CD8-positive, alpha-beta memory T cell (primary cell): ENCODE measurements around the gene FBH1. TPM values are rescaled to one million over a fixed set of nuclear protein-coding genes. Genes with fewer than 3 reads are reported as not detected.

ENCODE experiments used
- CTCF ChIA-PET: fragments of 350-600 bp; sonication (Branson Sonifier 250); formaldehyde crosslinking; loops from one replicate; lab custom pipeline; 2021; ENCODE audit warnings: antibody characterized with exemption; lab: Charles Lee
- POLR2A ChIA-PET: fragments of 350-600 bp; sonication (Branson Sonifier 250); formaldehyde crosslinking; loops from one replicate; lab custom pipeline; 2021; ENCODE audit warnings: antibody characterized with exemption; lab: Charles Lee
- DNase-seq, 5 donors: peaks; one replicate each; pipeline versions ENCODE4 v3.0.0 to v3.0.0-alpha.2; 2020 to 2022; ENCODE audit warnings: mixed read lengths in 1 of 5
- H3K27ac ChIP-seq: one replicate; pipeline ENCODE4 v1.7.0; 2013; ENCODE audit warnings: low read depth, mild to moderate bottlenecking, low read length, moderate library complexity
- H3K27me3 ChIP-seq: 2 replicates; pipeline ENCODE4 v1.7.0; 2013; ENCODE audit warnings: low read length, mild to moderate bottlenecking; ENCODE audit not compliant: insufficient read depth, poor library complexity, severe bottlenecking
- H3K36me3 ChIP-seq: 2 replicates; pipeline ENCODE4 v1.7.0; 2013; ENCODE audit warnings: mild to moderate bottlenecking, low read length, moderate library complexity; ENCODE audit not compliant: insufficient read depth
- H3K4me1 ChIP-seq: 2 replicates; pipeline ENCODE4 v1.7.0; 2013; ENCODE audit warnings: mild to moderate bottlenecking, low read length, moderate library complexity; ENCODE audit not compliant: insufficient read depth
- H3K4me3 ChIP-seq: 2 replicates; pipeline ENCODE4 v1.7.0; 2013; ENCODE audit warnings: mild to moderate bottlenecking, low read length
- H3K9me3 ChIP-seq: 2 replicates; pipeline ENCODE4 v1.7.0; 2013; ENCODE audit warnings: mild to moderate bottlenecking, low read length
- H3K27ac Mint-ChIP-seq, 8 donors: one replicate each; pipeline ENCODE4 v1.8.0; 2020 to 2021; ENCODE audit warnings: mixed read lengths in 8 of 8, mild to moderate bottlenecking in 6 of 8, inconsistent platforms in 3 of 8, moderate library complexity in 3 of 8
- H3K27me3 Mint-ChIP-seq, 2 donors: one replicate each; pipeline ENCODE4 v1.8.0; 2020 to 2021; ENCODE audit warnings: mixed read lengths in 2 of 2, mild to moderate bottlenecking in 1 of 2, moderate library complexity in 1 of 2
- H3K36me3 Mint-ChIP-seq, 3 donors: one replicate each; pipeline ENCODE4 v1.8.0; 2020 to 2021; ENCODE audit warnings: mixed read lengths in 3 of 3, inconsistent platforms in 1 of 3, mild to moderate bottlenecking in 1 of 3
- H3K4me1 Mint-ChIP-seq, 3 donors: one replicate each; pipeline ENCODE4 v1.8.0; 2020 to 2021; ENCODE audit warnings: mixed read lengths in 3 of 3, inconsistent platforms in 1 of 3, mild to moderate bottlenecking in 1 of 3
- H3K4me3 Mint-ChIP-seq, 7 donors: one replicate each; pipeline ENCODE4 v1.8.0; 2020 to 2021; ENCODE audit warnings: mixed read lengths in 7 of 7, mild to moderate bottlenecking in 6 of 7, moderate library complexity in 4 of 7, inconsistent platforms in 2 of 7
- H3K9me3 Mint-ChIP-seq, 5 donors: one replicate each; pipeline ENCODE4 v1.8.0; 2020 to 2022; ENCODE audit warnings: mixed read lengths in 5 of 5, mild to moderate bottlenecking in 3 of 5, moderate library complexity in 2 of 5, inconsistent platforms in 1 of 5
- polyA plus RNA-seq: library from polyadenylated mRNA; unstranded; fragments of 300-500 nt; fragmentation: Illumina TruSeq; gene quantifications from one replicate; pipeline ENCODE4 v1.2.3, GENCODE V29; 2021
- total RNA-seq, 2 experiments: library from RNA; stranded (reverse); gene quantifications; one replicate each; pipeline ENCODE4 v1.2.3, GENCODE V29; 2021

FBH1 gene
- total and polyA plus RNA-seq, 3 experiments from 2014 or later, result 58.7 to 82.2 (median 59.3) TPM

DNA sequence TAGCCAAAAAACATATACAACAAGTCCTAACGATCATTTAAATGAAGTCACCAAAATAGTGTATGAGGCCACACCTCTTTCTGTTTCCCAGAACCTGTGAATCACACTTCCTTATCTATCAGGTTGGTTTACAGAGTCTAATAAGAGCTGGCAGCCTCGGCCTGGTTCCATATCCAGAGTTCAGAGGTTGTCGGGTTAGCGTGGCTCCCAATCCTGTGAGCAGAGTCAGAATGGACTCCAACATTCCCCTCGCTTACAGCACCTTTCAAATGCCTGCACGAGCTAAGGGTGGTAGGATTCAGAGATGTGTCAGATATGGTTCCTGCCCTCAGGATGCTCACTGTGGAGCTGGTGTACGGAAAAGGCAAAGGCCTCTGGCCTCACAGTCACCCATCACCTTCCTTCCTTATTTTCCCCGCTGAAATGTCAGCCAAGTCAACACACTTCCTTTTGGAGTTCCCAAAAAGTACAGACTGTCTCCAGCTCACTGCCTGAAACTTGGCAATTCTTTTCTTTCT is 81.3 kb downstream of the FBH1 start:
- Mint-ChIP-seq H3K4me1 (peaks cover 43 to 76% (median 60%) of the 10 kb centered on the region in 3 donors), H3K36me3 (peaks cover 0 to 23% (median 0%) of the 10 kb centered on the region in 3 donors), H3K27ac (peak overlapping the region; percentile 60 to 94 (median 82)), H3K9me3 (no peaks in the 10 kb centered on the region), H3K27me3 (no peaks in the 10 kb centered on the region), H3K4me3 (peak overlapping the region; percentile 37 to 75 (median 59))
- CTCF ChIA-PET, result no interaction called here
- Histone ChIP-seq H3K36me3 (no peaks in the 10 kb centered on the region), H3K27me3 (no peaks in the 10 kb centered on the region), H3K9me3 (no peaks in the 10 kb centered on the region), H3K27ac (peak overlapping the region; percentile 46), H3K4me3 (no peak overlapping the region), H3K4me1 (peaks cover 22% of the 10 kb centered on the region)
- POLR2A ChIA-PET, result interaction anchor here (0.7 kb wide), 1 partner anchor 440 kb away, joined by 3 read pairs; no protein-coding TSS in a partner anchor
- DNase-seq, result no peak

DNA sequence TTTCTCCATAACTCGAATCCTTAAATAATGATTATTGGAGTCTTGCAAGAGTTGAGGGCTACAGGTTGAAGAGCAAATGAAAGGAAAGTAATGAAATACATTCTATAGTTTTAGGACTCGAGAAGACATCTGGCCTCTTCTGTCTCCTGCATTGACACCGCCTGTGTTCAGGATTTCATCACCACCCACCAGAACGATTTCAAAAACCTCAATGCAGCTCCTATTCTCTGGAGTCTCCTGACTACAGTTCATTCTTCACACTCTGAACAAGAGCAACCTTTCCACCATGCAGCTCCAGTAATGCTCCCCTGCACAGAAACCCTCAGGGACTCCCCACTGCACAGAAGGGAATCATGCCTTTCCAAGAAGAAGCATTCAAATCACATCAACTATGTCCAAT is 81.8 kb downstream of the FBH1 start:
- Histone ChIP-seq H3K4me3 (no peak overlapping the region), H3K27ac (peak overlapping the region; percentile 46), H3K36me3 (no peaks in the 10 kb centered on the region), H3K27me3 (no peaks in the 10 kb centered on the region), H3K4me1 (peaks cover 22% of the 10 kb centered on the region), H3K9me3 (no peaks in the 10 kb centered on the region)
- peaks cover 0 to 26% (median 0%) of the 10 kb centered on the region in 3 donors for H3K36me3 Mint-ChIP-seq
- ChIA-PET CTCF (no interaction called here), POLR2A (no interaction called here)
- H3K27ac Mint-ChIP-seq, result peak overlapping the region; percentile 60 to 94 (median 82)
- H3K4me1 Mint-ChIP-seq, result peaks cover 46 to 79% (median 62%) of the 10 kb centered on the region in 3 donors
- no peaks in the 10 kb centered on the region for H3K9me3 Mint-ChIP-seq
- no peak for DNase-seq
- no peaks in the 10 kb centered on the region for H3K27me3 Mint-ChIP-seq
- peak overlapping the region in 6 of 7 donors; percentile 18 to 67 (median 45) for H3K4me3 Mint-ChIP-seq

DNA sequence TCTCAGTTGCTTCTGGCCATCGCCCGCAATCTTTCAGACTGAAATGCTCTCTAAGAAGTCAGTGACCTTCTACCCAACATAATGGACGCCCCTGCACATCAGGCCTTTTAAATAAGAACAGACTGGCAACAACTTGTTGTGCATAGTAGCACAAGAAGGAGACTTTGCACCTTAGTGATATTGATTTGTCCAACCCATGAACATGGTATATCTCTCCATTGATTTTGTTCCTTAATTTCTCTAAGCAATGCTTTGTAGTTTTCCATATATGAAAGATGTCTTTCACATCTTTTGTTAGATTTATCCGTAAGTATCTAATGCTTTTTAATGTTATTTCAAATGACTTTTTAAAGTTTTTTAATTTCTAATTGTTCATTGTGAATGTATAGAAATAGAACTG is 83.0 kb downstream of the FBH1 start:
- Mint-ChIP-seq H3K27ac (peak overlapping the region in 7 of 8 donors; percentile 33 to 91 (median 54)), H3K9me3 (no peaks in the 10 kb centered on the region), H3K27me3 (no peaks in the 10 kb centered on the region), H3K36me3 (peaks cover 0 to 17% (median 0%) of the 10 kb centered on the region in 3 donors), H3K4me1 (peaks cover 46 to 72% (median 63%) of the 10 kb centered on the region in 3 donors), H3K4me3 (peak overlapping the region in 2 of 7 donors; percentile 9 to 31)
- DNase-seq, result no peak
- H3K36me3 ChIP-seq, result no peaks in the 10 kb centered on the region
- CTCF ChIA-PET, result no interaction called here
- H3K27ac ChIP-seq, result no peak overlapping the region
- no peaks in the 10 kb centered on the region for H3K9me3 ChIP-seq
- H3K4me1 ChIP-seq, result peaks cover 23% of the 10 kb centered on the region
- H3K4me3 ChIP-seq, result no peak overlapping the region
- no peaks in the 10 kb centered on the region for H3K27me3 ChIP-seq
- POLR2A ChIA-PET, result no interaction called here

DNA sequence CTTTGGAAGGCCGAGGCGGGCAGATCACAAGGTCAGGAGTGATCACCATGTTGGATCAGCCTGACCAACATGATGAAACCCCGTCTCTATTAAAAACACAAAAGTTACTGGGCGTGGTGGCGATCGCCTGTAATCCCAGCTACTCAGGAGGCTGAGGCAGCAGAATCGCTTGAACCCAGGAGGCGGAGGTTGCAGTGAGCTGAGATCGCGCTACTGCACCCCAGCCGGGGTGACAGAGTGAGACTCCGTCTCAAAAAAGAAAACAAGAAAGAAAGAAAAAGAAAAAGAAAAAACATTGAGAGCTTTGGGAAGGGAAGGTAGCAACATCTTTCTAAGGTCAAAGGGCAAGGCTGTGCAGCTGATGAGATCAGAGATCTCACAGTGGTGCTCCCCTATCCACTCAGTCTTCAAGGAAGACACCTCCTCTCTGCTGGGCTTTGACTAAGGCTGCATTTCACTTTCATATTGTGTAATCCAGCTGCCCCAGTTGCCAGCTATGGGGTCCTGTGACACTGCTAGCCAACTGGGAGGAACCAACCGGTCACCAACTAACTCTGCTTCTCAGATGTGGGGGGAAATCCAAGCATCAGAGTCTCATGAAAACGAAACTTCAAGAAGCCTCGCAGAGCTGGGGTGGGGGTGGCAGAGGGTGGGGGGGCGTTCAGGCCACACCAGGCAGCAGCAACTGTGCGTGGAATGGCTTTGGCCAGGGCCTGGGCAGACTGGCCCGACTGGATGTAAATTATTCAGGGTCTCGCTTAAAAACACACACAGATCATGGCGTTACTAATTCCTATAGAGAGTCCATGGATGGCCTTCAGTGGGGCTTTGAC is 85.8 kb downstream of the FBH1 start:
- Mint-ChIP-seq H3K27ac (peak overlapping the region; percentile 91 to 98 (median 96)), H3K36me3 (peaks cover 0 to 9% (median 0%) of the 10 kb centered on the region in 3 donors), H3K9me3 (no peaks in the 10 kb centered on the region), H3K4me3 (peak overlapping the region; percentile 90 to 99 (median 98)), H3K4me1 (peaks cover 38 to 59% (median 56%) of the 10 kb centered on the region in 3 donors), H3K27me3 (no peaks in the 10 kb centered on the region)
- CTCF ChIA-PET, result interaction anchor here (0.9 to 2.7 kb wide), 10 partner anchors 8 to 114 kb away, joined by 3 to 11 read pairs (median 4); partner anchors contain the start of genes ANKRD16 and FBH1
- POLR2A ChIA-PET, result interaction anchor here (0.6 to 2.2 kb wide), 6 partner anchors 75 to 506 kb away, joined by 3 to 11 read pairs (median 5); partner anchors contain the start of genes ANKRD16, FBH1 and GDI2
- DNase-seq, result peak; percentile 45 to 79 (median 62)
- peak overlapping the region; percentile 86 for H3K4me3 ChIP-seq
- no peaks in the 10 kb centered on the region for H3K9me3 ChIP-seq
- peak overlapping the region; percentile 89 for H3K27ac ChIP-seq
- H3K36me3 ChIP-seq, result no peaks in the 10 kb centered on the region
- H3K4me1 ChIP-seq, result peaks cover 28% of the 10 kb centered on the region
- no peaks in the 10 kb centered on the region for H3K27me3 ChIP-seq

DNA sequence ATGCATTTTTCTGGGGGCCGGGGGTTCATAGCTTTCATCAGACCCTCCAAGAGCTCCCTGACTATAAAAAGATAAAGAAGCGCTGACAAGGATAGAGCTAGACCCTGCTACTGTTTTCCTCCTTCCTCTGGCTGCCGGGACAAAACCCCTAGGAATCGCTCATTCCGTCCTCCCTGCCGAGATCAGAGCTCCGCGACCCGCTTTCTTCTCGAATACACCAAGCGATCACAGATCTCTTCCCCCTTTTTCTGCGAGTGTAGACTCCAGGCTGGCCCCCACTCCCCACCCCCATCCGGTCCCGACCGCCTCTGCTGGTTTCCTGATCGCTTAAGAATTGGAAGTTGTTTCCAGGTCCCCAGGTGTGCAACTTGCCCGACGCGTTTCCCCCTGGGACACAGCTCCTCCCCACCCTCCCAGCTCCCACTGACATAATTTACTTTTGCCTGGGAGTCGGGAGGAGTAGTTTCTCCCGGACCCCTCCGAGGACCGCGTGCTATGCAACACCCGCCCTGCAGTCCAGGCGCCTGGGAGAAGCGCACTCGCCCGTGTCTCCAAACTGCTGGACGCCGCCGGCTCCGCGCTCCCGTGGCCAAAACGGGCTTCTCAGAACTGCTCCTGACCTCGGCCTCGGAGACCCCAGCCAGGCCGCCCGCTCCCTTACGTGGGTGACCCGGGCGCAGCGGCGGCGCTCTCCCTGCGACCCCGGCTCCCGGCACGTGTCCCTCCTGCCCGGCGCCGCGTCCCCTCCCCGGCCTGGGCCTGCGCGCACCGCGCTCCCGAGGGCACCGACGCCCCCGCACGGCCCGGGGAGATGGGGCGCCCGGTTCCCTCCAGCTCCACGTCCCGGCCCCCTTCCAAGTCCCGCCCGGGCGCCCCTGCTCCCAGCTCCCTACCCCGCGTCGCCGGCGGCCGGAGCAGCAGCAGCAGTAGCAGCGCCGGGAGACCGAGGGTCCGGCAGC is 86.7 kb downstream of the FBH1 start:
- Mint-ChIP-seq H3K27ac (peak overlapping the region; percentile 91 to 98 (median 96)), H3K27me3 (no peaks in the 10 kb centered on the region), H3K4me3 (peak overlapping the region; percentile 96 to 99 (median 98)), H3K9me3 (no peaks in the 10 kb centered on the region), H3K36me3 (peaks cover 0 to 9% (median 0%) of the 10 kb centered on the region in 3 donors), H3K4me1 (peaks cover 28 to 50% (median 46%) of the 10 kb centered on the region in 3 donors)
- ChIA-PET CTCF (interaction anchor here (0.9 to 2.7 kb wide), 11 partner anchors 9 to 113 kb away, joined by 3 to 11 read pairs (median 3); partner anchors contain the start of genes ANKRD16 and FBH1), POLR2A (interaction anchor here (0.6 to 2.2 kb wide), 3 partner anchors 74 to 505 kb away, joined by 3 to 6 read pairs (median 6); partner anchors contain the start of genes ANKRD16 and FBH1)
- Histone ChIP-seq H3K27me3 (no peaks in the 10 kb centered on the region), H3K4me3 (peak overlapping the region; percentile 86), H3K36me3 (no peaks in the 10 kb centered on the region), H3K9me3 (no peaks in the 10 kb centered on the region), H3K27ac (peak overlapping the region; percentile 89), H3K4me1 (peaks cover 19% of the 10 kb centered on the region)
- DNase-seq, result peak; percentile 14 to 59 (median 24)

DNA sequence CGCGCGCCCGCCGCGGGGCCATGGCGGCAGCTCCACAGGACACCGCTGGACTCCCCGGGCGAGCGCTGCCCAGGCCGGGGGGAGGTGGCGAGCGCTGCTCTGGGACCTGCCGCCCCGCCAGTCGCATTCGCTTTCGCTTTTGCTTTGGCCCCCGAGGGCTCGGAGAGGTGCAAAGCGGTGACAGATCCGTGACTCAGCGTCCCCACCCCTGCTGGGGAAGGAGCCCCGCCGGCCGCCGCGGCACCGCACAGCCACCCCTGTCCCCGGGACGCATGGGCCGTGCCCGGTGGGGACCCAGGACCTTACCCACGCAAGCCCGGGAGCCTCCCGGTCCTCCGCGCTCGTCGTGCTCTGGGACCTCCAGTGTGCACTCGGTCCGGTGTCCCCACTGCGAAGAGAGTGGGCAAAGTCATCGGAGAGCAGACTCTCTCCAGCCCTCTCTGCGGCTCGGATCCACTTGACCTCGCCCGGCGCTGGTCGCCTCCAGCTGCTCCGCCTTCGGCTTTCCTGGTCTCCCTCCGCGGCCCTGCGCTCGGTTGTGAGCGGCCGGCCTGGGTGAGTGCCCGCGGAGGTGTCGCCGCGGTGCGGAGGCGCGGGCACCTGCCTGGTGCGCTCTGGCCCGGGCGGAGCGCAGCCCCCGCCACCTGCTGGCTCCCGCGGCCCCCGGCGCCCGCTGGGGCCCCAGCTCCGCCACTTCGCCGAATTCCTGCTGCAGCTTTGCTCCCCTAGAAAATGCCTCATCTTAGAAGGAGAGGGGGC is 87.6 kb downstream of the FBH1 start, which contains the start of gene IL15RA:
TSS of gene IL15RA (minus strand) at position 73 of the 759 bp plus-strand sequence. CDS start at position 22, 51 bp downstream.
- Histone ChIP-seq H3K36me3 (no peaks in the 10 kb centered on the region), H3K4me3 (peak within 1 kb of the TSS; percentile 86), H3K27me3 (no peaks in the 10 kb centered on the region), H3K9me3 (no peaks in the 10 kb centered on the region), H3K27ac (peak within 1 kb of the TSS; percentile 89), H3K4me1 (peaks cover 16% of the 10 kb centered on the region)
- peak within 1 kb of the TSS; percentile 91 to 98 (median 96) for H3K27ac Mint-ChIP-seq
- H3K9me3 Mint-ChIP-seq, result no peaks in the 10 kb centered on the region
- POLR2A ChIA-PET, result interaction anchor here (0.6 to 2.2 kb wide), 3 partner anchors 88 to 580 kb away, joined by 6 to 7 read pairs (median 6); partner anchors contain the start of genes ANKRD16 and FBH1
- H3K27me3 Mint-ChIP-seq, result no peaks in the 10 kb centered on the region
- CTCF ChIA-PET, result interaction anchor here (1.2 to 2.7 kb wide), 6 partner anchors 36 to 112 kb away, joined by 3 to 11 read pairs (median 4); no protein-coding TSS in a partner anchor
- peaks cover 24 to 45% (median 40%) of the 10 kb centered on the region in 3 donors for H3K4me1 Mint-ChIP-seq
- peak; percentile 74 to 92 (median 80) for DNase-seq
- H3K4me3 Mint-ChIP-seq, result peak within 1 kb of the TSS; percentile 96 to 99 (median 98)
- peaks cover 0 to 9% (median 0%) of the 10 kb centered on the region in 3 donors for H3K36me3 Mint-ChIP-seq
